TTC549 (cell line): Measurements from ENCODE around the gene DNTT.

Experiments
- FAIRE-seq: peaks from 2 replicates; lab custom pipeline; 2012; peaks lifted over from hg19 to GRCh38; lab: Jason Lieb, UNC

DNTT gene

DNA sequence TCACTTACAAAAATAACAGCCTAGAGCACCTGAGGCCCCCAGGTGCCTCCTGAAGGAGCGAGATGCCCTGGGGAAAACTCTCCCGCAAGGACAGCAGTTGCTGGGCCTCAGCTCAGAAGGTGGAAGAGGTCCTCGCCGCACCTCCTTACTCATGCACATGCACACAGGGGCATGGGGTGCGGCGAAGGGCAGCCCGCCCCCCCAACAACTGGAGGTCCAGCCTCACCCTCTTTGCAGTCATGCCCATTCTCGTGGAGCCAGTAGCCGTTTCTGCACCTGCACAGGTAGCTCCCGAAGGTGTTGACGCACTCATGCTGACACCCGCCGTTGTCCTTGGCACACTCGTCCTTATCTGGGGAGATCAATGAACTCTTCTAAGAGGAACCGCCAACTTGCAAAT is 74.5 kb downstream of the DNTT start:
- FAIRE-seq, result no peak

DNA sequence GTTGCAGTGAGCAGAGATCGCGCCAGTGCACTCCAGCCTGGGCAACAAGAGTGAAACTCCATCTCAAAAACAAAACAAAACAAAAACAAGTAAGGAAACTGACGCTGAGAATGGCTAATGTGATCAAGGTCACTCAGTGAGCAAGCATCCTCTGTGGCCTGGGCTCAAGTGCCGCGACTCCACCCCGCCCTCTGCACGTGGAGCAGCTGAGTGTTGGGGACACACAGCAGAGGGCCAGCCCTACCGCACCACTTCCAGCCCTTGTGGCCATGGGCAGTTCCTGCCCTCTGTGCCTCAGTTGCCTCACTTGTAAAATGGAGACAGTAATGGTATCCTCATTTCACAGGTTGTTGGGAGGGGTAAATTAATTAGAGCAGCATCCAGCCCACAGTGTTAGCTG is 75.5 kb downstream of the DNTT start:
- FAIRE-seq, result no peak

DNA sequence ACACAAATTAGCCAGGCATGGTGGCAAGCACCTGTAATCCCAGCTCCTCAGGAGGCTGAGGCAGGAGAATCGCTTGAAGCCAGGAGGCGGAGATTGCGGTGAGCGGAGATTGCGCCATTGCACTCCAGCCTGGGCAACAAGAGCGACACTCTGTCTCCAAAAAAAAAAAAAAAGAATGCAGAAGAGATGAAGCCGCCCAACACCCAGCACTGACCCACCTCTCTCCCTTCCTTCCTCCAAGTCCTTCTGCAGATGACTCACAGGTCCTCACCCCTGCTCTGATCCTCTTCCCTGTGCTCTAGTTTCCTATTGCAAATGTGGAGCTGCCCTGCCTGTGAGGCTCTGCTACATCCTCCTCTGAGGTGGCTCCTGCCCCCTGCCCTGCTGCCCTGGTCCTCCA is 76.6 kb downstream of the DNTT start:
- FAIRE-seq, result no peak

DNA sequence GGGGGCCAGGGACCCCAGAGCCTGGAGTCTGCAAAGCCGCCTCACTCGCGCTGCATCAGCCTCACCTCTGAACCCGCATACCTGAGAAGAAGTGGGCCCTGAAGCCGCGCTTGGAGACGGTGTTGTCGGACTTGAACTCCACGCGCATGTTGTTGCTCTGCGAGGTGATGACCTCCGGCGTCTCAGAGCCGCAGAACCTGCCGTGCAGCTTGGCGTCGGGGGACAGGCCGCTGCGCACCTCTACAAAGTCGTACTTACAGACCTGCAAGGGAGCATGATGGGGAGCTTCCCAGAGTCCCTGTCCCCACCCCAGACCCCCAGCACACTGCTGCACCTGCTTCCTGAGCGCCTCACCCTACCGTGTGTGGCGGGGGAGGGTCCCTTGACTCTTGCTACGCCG is 80.3 kb downstream of the DNTT start:
- FAIRE-seq, result no peak

DNA sequence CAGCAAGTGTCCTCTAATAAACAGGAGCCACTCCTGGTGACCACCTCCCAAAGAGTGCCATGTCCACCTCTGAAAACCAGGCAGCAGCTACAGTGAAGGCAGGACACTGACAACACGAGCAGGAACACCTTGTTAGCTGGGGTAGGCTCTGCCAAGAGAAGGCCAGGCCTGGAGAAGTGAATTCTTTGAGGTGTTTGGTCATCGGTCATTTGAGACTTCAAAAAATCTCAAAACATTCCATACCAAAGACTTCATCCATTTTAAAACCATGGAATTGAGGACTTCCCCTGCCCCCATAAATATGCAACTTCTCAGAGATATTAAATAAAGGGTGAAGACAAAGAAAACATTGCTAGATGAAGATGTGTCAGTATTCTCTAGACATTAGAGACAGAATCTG is 82.9 kb downstream of the DNTT start:
- FAIRE-seq, result no peak

DNA sequence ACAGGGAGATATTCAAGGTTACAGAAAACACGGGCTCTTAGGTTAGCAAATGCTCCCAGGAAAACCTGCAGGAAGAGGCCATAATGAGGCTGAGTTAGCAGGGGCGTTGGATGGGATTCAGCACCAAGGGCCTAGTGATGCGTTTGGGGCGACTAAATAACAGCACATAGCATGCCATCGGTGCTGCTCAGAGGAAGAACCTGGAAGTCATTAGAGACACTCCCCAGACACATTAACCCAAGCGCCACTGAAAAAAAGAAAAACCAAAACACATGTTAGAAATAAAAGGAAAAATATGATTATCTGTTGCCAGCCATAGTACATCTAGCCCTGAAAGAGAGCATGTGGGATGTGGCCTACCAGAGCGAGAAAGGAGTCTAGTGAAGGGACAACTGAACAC is 83.4 kb downstream of the DNTT start:
- FAIRE-seq, result no peak
